ENCODE measurements around the gene SHROOM3.

SHROOM3 gene

GRCh38 chr4:76687746-76688448 lies 252.9 kb downstream of the SHROOM3 start:
- Mint-ChIP-seq H3K36me3 (ENCODE audit: low read depth) (no peaks in the 10 kb centered on the region), H3K4me3 (peak overlapping the region; percentile 84 to 92 (median 87)), H3K9me3 (no peaks in the 10 kb centered on the region), H3K27me3 (ENCODE audit: low read depth) (no peaks in the 10 kb centered on the region), H3K4me1 (peaks cover 50% of the 10 kb centered on the region), H3K27ac (peak overlapping the region; percentile 4 to 98 (median 88))
- TF ChIP-seq CTCF (IDR thresholded peaks at IDR 0.05; ENCODE audit: unreplicated experiment in 3 of 3), result no peak

- H3K9me3 Mint-ChIP-seq, result no peaks in the 10 kb centered on the region
- H3K36me3 Mint-ChIP-seq (ENCODE audit: low read depth), result no peaks in the 10 kb centered on the region
- H3K27me3 Mint-ChIP-seq (ENCODE audit: low read depth), result no peaks in the 10 kb centered on the region
- no peak for TF ChIP-seq CTCF (IDR thresholded peaks at IDR 0.05; ENCODE audit: unreplicated experiment in 3 of 3)
- H3K4me3 Mint-ChIP-seq, result peak overlapping the region; percentile 84 to 92 (median 87)
- peaks cover 51% of the 10 kb centered on the region for H3K4me1 Mint-ChIP-seq
- peak overlapping the region; percentile 70 to 98 (median 88) for H3K27ac Mint-ChIP-seq
These were observed 253.7 kb downstream of the SHROOM3 start for GRCh38 chr4:76688619-76689144.

GRCh38 chr4:76689145-76689817 lies 254.3 kb downstream of the SHROOM3 start:
- H3K4me1 Mint-ChIP-seq, result peaks cover 51% of the 10 kb centered on the region
- TF ChIP-seq CTCF (IDR thresholded peaks at IDR 0.05; ENCODE audit: unreplicated experiment in 3 of 3), result no peak
- no peaks in the 10 kb centered on the region for H3K27me3 Mint-ChIP-seq (ENCODE audit: low read depth)
- peak overlapping the region; percentile 86 to 98 (median 88) for H3K27ac Mint-ChIP-seq
- H3K36me3 Mint-ChIP-seq (ENCODE audit: low read depth), result no peaks in the 10 kb centered on the region
- no peaks in the 10 kb centered on the region for H3K9me3 Mint-ChIP-seq
- peak overlapping the region; percentile 93 to 98 (median 95) for H3K4me3 Mint-ChIP-seq

DNA sequence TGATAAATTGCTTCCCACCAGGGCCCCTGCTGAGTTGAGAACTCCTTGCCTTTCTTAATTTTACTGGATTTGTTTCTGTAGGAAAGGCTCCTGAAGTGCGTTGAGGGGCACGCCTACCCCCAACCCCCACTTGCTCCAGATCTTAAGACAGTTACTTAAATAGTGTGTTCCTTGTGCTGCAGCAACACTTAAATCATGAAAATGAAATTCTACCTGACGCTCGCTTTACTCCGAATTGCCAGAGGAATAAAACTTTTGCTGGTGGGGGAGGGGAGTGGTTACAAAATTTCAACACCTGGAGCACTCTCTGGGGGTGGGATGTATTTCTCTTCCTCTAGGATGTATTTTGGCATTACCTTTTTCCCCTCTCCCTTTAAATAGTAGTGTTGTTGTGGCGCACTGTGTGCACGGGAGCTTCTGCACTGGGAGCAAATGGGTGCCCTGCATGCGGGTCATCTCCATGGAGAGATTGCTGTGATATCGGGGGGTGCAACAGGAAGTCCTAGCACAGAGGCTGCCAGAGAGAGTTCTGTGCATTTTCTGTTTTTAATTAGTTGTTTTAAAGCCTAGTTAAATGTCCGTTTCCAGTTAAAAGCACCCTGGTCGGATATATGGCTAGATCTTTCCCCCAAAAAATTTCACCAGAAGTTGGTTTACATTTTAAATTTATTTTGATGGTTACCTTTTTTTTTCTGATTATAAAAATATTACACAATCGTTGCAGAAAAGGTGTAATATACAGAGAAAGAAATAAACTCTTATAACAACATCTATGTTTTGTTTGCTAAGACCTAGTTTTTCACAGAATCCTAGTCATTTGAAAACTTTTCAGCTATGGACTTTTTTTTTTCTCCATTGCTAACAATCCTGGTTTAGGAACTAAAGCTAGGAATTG lies 255.2 kb downstream of the SHROOM3 start:
- Mint-ChIP-seq H3K9me3 (no peaks in the 10 kb centered on the region), H3K27ac (peak overlapping the region; percentile 86 to 98 (median 87)), H3K4me3 (peak overlapping the region; percentile 93 to 98 (median 95)), H3K27me3 (ENCODE audit: low read depth) (no peaks in the 10 kb centered on the region), H3K4me1 (peaks cover 51% of the 10 kb centered on the region), H3K36me3 (ENCODE audit: low read depth) (no peaks in the 10 kb centered on the region)
- no peak for TF ChIP-seq CTCF (IDR thresholded peaks at IDR 0.05; ENCODE audit: unreplicated experiment in 3 of 3)

GRCh38 chr4:76690906-76691275 lies 255.9 kb downstream of the SHROOM3 start:
- Mint-ChIP-seq H3K36me3 (ENCODE audit: low read depth) (no peaks in the 10 kb centered on the region), H3K27me3 (ENCODE audit: low read depth) (no peaks in the 10 kb centered on the region), H3K4me3 (peak overlapping the region; percentile 93 to 98 (median 95)), H3K9me3 (no peaks in the 10 kb centered on the region), H3K27ac (peak overlapping the region; percentile 71 to 98 (median 86)), H3K4me1 (peaks cover 56% of the 10 kb centered on the region)
- no peak for TF ChIP-seq CTCF (IDR thresholded peaks at IDR 0.05; ENCODE audit: unreplicated experiment in 3 of 3)

All from nephron (organoid).